AG08395 (cell line): ENCODE results near the gene ARHGAP23.
"Not testable (repeated sequence)": the region's sequence is repeated elsewhere in the genome, so short reads cannot be mapped to it uniquely, and the experiment has no call there.

Source experiments
- DNase-seq: peaks from one replicate; pipeline ENCODE4 v3.0.0; 2012; ENCODE audit warnings: mixed read lengths, low spot score

The ARHGAP23 gene

DNA sequence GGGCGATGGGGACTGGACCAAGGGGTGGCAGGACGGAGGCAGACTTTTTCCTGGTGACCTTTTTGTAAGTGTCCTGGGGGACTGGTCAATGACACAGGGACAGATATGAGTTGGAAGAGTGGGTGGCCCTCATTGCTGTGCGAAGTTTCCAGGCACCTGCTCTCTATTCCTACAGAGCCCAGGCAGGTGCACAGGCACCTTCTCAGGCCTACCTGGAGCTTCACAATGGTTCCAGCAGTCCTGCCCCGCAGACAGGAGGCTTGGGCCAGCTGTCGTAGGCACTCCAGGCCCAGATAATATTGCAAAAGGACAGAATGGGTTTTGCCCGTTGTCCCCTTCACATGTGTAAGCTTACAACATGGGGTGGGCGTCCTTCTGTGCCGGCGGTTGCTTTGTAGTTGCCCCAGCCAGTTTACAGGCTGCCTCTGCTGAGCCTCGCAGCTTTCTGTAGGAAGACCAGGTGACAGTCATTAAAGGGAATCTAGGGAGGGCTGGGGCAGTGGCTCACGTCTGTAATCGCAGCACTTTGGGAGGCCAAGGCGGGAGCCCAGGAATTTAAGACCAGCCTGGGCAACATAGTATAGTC is 84.3 kb downstream of the ARHGAP23 start:
- no peak for DNase-seq

- DNase-seq = not testable (repeated sequence)
Observed at GRCh38 chr17:38526526-38526925, 98.3 kb downstream of the ARHGAP23 start.

DNA sequence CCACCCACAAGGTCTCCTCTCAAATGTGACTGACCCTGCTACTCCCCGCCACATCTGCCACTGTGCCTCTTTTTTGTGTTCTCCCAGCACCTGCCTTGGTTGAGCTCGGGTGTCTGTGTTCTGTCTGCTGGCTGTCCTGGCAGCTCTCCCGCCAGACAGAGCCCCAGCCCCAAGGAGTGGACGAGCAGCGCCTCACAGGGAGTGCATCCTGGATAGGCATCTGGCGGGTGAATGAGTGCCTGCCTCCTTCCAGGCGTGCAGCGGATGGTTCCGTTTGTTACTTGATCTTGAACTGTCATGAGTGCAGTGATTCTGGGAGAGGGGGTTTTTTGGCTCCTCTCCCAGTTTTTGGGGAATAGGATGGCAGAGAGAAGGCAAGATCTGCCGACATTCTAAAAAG is 99.9 kb downstream of the ARHGAP23 start:
- not testable (repeated sequence) for DNase-seq

GRCh38 chr17:38530856-38531255 is 102.6 kb downstream of the ARHGAP23 start:
- not testable (repeated sequence) for DNase-seq

GRCh38 chr17:38531761-38532160 is 103.5 kb downstream of the ARHGAP23 start:
- DNase-seq = not testable (repeated sequence)

GRCh38 chr17:38532451-38532850 is 104.2 kb downstream of the ARHGAP23 start:
- DNase-seq = no peak

DNA sequence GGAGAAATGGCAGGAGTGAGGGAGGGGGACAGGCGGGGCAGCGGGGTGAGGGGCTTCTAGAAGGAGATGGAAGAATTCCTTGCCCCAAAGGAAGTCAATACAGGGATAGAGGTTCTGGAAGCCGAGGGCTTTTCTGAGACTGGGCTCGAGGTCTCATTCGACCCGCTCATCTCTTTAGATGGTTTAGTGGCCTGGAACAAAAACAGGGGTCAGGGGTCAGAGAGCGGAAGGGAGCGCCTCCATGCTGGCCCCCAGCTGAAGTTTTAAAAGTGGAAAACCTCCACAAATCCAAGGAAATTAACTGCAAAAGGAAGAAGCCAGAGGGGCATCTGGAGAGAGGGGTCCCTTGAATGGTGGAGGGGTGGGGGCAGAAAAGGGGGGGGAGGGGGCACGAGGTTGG is 105.0 kb downstream of the ARHGAP23 start:
- no peak for DNase-seq

- no peak for DNase-seq
Observed at GRCh38 chr17:38533866-38534497, 105.7 kb downstream of the ARHGAP23 start.

GRCh38 chr17:38534498-38534885 is 106.2 kb downstream of the ARHGAP23 start:
- no peak for DNase-seq

- no peak for DNase-seq
Observed at GRCh38 chr17:38535886-38536285, 107.6 kb downstream of the ARHGAP23 start.

DNA sequence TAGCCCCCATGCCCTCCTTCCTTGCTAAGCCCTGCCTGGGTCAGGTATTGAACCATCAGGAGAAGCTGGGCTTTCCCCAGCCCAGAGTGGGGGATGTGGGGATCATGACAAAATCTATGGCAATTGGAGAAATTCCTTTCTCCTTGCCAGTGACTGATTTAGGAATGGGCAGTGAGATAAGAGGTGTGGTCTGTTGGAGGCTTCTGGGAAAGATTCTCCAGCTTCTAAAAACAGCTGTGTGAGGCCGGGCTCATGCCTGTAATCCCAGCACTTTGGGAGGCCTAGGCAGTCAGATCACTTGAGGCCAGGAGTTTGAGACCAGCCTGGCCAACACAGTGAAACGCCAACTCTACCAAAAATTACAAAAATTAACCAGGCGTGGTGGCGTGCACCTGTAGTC is 108.4 kb downstream of the ARHGAP23 start:
- DNase-seq = no peak

- no peak for DNase-seq
Observed at GRCh38 chr17:38538906-38539305, 110.6 kb downstream of the ARHGAP23 start.

- DNase-seq = no peak
Observed at GRCh38 chr17:38539386-38539785, 111.1 kb downstream of the ARHGAP23 start.

DNA sequence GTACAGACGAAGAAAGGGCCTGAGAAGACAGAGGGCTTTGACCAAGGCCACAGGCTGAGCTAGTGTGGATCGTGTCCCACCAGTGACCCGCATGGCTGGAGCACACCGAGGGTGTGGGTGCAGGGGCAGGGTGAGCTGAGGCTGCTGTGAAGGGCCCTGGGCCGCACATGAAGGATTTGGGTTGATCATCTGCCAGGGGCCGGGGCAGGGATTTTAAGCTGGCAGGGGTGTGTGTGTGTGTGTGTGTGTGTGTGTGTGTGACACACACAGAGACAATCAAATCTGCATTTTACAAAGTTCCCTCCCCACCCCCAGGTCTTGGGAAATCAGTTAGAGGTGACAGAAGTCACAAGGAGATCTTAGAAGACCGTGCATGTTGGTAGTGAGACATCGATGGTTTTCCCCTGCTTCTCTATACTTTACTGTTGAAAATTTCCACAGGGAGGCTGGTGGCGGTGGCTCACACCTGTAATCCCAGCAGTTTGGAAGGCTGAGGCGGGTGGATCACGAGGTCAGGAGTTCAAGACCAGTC is 112.3 kb downstream of the ARHGAP23 start:
- DNase-seq = no peak

GRCh38 chr17:38541281-38541680 is 113.0 kb downstream of the ARHGAP23 start:
- DNase-seq = no peak

DNA sequence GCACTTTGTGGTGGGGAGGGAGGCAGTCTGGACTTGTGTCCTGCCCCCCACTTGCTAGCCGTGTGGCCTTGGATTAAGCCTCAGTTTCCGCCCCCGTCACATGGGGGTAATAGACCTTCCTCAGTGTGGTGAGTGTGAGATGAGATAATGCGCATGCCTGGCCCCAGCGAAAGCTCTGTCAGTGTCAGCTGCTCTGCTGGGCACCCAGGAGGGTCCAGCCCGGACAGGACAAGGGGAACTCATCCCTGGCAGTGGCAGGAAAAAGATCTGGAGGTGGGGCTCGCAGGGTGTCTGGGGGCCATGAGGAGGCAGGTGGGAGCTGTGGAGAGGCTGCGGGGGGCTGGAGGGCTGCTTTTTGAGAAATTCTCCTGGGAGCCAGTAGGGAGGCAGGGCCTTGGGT is 114.0 kb downstream of the ARHGAP23 start:
- DNase-seq = no peak

DNA sequence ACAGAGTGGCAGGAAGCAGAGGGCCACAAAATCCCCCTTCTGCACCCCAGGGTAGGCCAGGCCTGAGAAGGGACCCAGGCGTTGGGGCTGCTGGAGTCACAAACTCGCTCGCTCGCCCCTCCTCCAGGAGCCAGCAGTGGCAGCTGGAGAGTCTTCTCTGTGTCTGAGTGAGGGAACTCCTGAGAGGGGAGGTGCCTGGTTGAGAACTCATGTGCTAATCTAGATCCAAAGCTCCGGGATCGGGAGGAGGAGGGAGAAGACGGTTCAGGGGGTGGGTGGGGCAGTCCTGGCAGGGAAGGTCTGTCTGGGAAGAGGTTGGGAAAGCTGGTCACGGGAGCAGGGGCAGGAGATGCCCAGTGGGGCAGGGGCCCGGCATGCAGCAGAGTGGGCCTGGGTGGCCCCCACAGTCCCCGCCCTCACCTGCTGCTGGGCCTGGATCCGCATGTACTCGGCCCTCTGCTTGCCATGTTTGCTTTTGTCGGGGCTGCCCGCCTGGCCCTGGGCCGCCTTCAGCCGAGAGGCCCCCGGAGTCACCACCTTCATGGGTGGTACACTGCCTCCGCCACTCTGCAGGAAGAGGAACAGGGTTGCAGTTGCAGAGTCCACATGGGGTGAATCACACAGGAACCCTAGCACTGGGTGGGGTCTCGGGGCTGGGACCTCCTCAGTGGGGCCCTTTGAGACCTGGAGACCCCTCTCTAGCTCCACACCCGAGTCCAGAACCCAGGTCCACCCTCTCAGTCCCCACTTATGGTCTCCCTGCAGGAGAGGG is 115.3 kb downstream of the ARHGAP23 start:
- DNase-seq = no peak

DNA sequence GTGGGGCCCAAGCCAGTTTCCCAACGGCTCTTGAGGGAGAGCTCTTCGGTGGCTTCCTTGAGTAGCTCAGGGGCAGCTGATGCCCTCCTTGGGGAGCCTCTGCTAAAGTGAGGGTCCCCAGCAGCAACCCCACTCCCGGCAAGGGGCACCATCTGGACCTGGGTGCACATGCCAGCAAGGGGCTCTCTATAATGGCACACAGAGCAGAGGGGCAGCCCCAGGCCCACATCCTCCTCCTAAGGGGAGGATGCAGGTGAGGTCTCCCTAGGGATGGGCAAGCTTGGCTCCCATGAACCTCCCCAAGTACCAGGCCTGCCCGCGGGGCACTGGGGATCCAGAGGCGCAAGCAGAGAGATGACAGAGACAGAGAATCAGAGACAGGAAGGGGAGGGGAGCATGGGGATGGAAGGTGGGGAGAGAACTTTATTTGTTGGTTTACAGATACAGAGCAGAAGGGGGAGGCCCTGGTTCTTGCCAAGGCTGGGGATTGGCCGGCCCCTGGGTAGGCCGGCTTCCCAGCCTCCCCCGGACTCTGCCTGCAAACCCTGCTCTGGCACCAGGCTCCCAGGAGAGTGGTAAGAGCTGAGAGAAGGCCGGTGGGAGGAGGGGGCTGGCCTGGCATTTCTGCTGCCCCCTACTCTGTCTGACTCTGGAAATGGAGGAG is 116.0 kb downstream of the ARHGAP23 start:
- no peak for DNase-seq

- DNase-seq = no peak
Observed at GRCh38 chr17:38544839-38545209, 116.6 kb downstream of the ARHGAP23 start.

DNA sequence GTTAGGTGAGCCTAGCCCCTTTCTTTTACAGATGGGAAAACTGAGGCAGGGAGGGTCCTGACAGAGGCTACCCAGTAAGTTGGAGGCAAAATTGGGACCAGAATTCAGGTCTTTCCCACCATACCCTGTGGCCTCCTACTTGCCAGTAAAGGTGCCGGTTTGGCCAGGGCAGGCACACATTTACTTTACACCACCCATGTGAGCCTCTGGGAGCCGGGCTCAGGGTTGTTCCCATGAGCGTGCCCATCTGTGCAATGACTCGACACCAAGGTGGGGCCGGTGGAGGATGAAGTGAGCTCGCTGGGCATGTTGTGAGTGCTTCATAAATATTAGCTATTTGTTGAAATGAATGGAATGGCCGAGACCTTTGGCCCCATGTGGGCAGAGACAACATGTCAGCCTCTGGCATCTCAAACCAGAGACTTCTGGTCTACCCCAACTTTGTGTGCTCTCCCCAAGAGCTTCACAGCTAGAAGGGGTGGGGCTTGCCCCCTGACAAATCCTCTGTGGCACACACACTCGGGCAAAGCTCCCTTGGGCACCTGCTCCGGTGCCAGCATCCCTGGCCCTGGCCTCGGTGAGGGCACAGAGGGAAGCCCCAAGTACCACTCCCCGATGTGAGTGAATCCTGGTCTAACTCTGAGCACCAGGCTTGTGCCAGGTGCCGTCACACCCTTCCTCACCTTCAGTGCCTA is 117.4 kb downstream of the ARHGAP23 start:
- DNase-seq = no peak

DNA sequence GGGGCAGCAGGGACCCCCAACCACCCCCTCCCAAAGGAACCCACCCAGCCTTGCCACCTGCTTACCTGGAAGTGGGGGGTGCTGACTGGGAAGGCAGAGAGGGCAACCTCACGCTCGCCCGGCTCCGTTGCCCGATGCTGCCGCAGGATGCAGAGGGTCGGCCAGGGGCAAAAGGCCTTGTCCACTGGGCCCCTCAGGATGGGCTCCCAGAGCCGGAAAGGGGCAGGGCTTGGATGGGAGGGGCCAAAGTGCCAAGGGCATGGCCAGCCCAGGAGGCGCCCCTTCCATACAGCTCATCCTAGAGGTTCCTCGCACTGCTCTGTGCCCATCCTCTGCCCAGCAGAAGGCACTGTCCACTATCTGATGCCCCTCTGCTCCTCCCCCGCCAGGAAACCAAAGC is 118.1 kb downstream of the ARHGAP23 start:
- DNase-seq = no peak

- DNase-seq = no peak
Observed at GRCh38 chr17:38547444-38547843, 119.2 kb downstream of the ARHGAP23 start.
